OCI-LY7 (cell line): ENCODE results near the gene ORC4.
"Not testable (repeated sequence)": the region's sequence is repeated elsewhere in the genome, so short reads cannot be mapped to it uniquely, and the experiment has no call there.

Experiments
- EZH2phosphoT487 ChIP-seq: fragments of 200-600 bp; sonication (generic); IDR thresholded peaks from 2 replicates; pipeline ENCODE4 v1.6.1; 2018; ENCODE audit warnings: low read depth, borderline replicate concordance, mild to moderate bottlenecking, mixed run types, antibody characterized with exemption, low read length, moderate library complexity, mixed read lengths
- TF ChIP-seq, protein P1 (sequence below): fragments of 200-600 bp; sonication (generic); conservative IDR thresholded peaks from 2 replicates; pipeline ENCODE4 v1.5.1; 2014; ENCODE audit warnings: mild to moderate bottlenecking, antibody characterized with exemption, low read length, moderate library complexity, mixed read lengths

GRCh38 chr2:147994965-147995364, 25.6 kb downstream of the ORC4 start:
- TF ChIP-seq, protein P1, sequence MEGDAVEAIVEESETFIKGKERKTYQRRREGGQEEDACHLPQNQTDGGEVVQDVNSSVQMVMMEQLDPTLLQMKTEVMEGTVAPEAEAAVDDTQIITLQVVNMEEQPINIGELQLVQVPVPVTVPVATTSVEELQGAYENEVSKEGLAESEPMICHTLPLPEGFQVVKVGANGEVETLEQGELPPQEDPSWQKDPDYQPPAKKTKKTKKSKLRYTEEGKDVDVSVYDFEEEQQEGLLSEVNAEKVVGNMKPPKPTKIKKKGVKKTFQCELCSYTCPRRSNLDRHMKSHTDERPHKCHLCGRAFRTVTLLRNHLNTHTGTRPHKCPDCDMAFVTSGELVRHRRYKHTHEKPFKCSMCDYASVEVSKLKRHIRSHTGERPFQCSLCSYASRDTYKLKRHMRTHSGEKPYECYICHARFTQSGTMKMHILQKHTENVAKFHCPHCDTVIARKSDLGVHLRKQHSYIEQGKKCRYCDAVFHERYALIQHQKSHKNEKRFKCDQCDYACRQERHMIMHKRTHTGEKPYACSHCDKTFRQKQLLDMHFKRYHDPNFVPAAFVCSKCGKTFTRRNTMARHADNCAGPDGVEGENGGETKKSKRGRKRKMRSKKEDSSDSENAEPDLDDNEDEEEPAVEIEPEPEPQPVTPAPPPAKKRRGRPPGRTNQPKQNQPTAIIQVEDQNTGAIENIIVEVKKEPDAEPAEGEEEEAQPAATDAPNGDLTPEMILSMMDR = not testable (repeated sequence)
- not testable (repeated sequence) for TF ChIP-seq EZH2phosphoT487
